BJ (cell line): ENCODE data around the gene POLR3H. TPM values are rescaled to one million over a fixed set of nuclear protein-coding genes. Genes with fewer than 3 reads are reported as not detected.

ENCODE experiments used
- CTCF ChIA-PET: fragments of 350-600 bp; formaldehyde crosslinking; extraction: SDS; loops from one replicate; lab custom pipeline; 2021; ENCODE audit warnings: antibody characterized with exemption, inconsistent platforms; lab: Yijun Ruan, JAX
- POLR2A ChIA-PET: fragments of 300-600 bp; sonication (Branson Sonifier 250); formaldehyde crosslinking; extraction: SDS; loops from one replicate; lab custom pipeline; 2021; ENCODE audit warnings: antibody characterized with exemption; lab: Charles Lee
- DNase-seq: peaks from one replicate; pipeline ENCODE4 v3.0.0-alpha.2; 2011; ENCODE audit warnings: low read depth
- H3K27me3 ChIP-seq: 2 replicates; pipeline ENCODE4 v1.6.0; 2011; ENCODE audit warnings: low read length; ENCODE audit not compliant: control insufficient read depth, insufficient read depth
- H3K36me3 ChIP-seq: 2 replicates; pipeline ENCODE4 v1.5.1; 2011; ENCODE audit warnings: low read length; ENCODE audit not compliant: control insufficient read depth, insufficient read depth
- H3K4me3 ChIP-seq: 2 replicates; pipeline ENCODE4 v1.5.1; 2011; ENCODE audit warnings: low read depth, mild to moderate bottlenecking, control low read depth, low read length
- CTCF ChIP-seq: IDR thresholded peaks from 2 replicates; pipeline ENCODE4 v1.5.1; 2011; ENCODE audit warnings: low read depth, mild to moderate bottlenecking, control low read depth, inconsistent platforms, low read length, moderate library complexity; ENCODE audit not compliant: insufficient read depth
- polyA plus RNA-seq: library from polyadenylated mRNA; depleted of rRNA; stranded (reverse); fragments of >200 nt; gene quantifications from 2 replicates; pipeline ENCODE4 v1.2.3, GENCODE V29; 2011

POLR3H gene
- polyA plus RNA-seq, 1 experiment: 52.5 TPM

GRCh38 chr22:41499624-41500280, 44.5 kb downstream of the POLR3H start:
- CTCF ChIA-PET: interaction anchor here (0.8 to 2.9 kb wide), 9 partner anchors 9 to 96 kb away, joined by 3 to 12 read pairs (median 5); no protein-coding TSS in a partner anchor
- Histone ChIP-seq H3K4me3 (no peak overlapping the region), H3K36me3 (peaks cover 8% of the 10 kb centered on the region), H3K27me3 (no peaks in the 10 kb centered on the region)
- no peak for TF ChIP-seq CTCF
- POLR2A ChIA-PET: no interaction called here
- no peak for DNase-seq

- H3K4me3 ChIP-seq: no peak overlapping the region
- ChIA-PET POLR2A (no interaction called here), CTCF (interaction anchor here (2.4 kb wide), 1 partner anchor 19 kb away, joined by 9 read pairs; no protein-coding TSS in a partner anchor)
- peaks cover 8% of the 10 kb centered on the region for H3K36me3 ChIP-seq
- H3K27me3 ChIP-seq: no peaks in the 10 kb centered on the region
- no peak for DNase-seq
- TF ChIP-seq CTCF: no peak
Observed at GRCh38 chr22:41498303-41498835, 45.9 kb downstream of the POLR3H start.

- CTCF ChIA-PET: interaction anchor here (0.8 to 2.3 kb wide), 6 partner anchors 9 to 87 kb away, joined by 3 to 7 read pairs (median 4); no protein-coding TSS in a partner anchor
- H3K27me3 ChIP-seq: no peaks in the 10 kb centered on the region
Observed at GRCh38 chr22:41491374-41492100, 52.7 kb downstream of the POLR3H start.

GRCh38 chr22:41488596-41489385, 55.5 kb downstream of the POLR3H start:
- POLR2A ChIA-PET: no interaction called here
- H3K36me3 ChIP-seq: no peaks in the 10 kb centered on the region
- DNase-seq: no peak

More at GRCh38 chr22:41491374-41492100, 52.7 kb downstream of the POLR3H start:
- DNase-seq: no peak
- no peak for TF ChIP-seq CTCF
- POLR2A ChIA-PET: interaction anchor here (0.5 kb wide), 1 partner anchor 19 kb away, joined by 7 read pairs; no protein-coding TSS in a partner anchor
- Histone ChIP-seq H3K36me3 (peaks cover 2% of the 10 kb centered on the region; the same call in 1 of the 2 replicates), H3K4me3 (no peak overlapping the region)

More at GRCh38 chr22:41488596-41489385, 55.5 kb downstream of the POLR3H start:
- CTCF ChIA-PET: interaction anchor here (1.0 to 1.8 kb wide), 3 partner anchors 10 to 86 kb away, joined by 3 to 7 read pairs (median 4); no protein-coding TSS in a partner anchor
- H3K27me3 ChIP-seq: no peaks in the 10 kb centered on the region
- no peak overlapping the region for H3K4me3 ChIP-seq
- no peak for TF ChIP-seq CTCF
